ENCODE measurements around the gene SYT8. TPM values are rescaled to one million over a fixed set of nuclear protein-coding genes. Genes with fewer than 3 reads are reported as not detected.

SYT8 gene
- total RNA-seq, 1 experiment from 2014 or later, result not detected

DNA sequence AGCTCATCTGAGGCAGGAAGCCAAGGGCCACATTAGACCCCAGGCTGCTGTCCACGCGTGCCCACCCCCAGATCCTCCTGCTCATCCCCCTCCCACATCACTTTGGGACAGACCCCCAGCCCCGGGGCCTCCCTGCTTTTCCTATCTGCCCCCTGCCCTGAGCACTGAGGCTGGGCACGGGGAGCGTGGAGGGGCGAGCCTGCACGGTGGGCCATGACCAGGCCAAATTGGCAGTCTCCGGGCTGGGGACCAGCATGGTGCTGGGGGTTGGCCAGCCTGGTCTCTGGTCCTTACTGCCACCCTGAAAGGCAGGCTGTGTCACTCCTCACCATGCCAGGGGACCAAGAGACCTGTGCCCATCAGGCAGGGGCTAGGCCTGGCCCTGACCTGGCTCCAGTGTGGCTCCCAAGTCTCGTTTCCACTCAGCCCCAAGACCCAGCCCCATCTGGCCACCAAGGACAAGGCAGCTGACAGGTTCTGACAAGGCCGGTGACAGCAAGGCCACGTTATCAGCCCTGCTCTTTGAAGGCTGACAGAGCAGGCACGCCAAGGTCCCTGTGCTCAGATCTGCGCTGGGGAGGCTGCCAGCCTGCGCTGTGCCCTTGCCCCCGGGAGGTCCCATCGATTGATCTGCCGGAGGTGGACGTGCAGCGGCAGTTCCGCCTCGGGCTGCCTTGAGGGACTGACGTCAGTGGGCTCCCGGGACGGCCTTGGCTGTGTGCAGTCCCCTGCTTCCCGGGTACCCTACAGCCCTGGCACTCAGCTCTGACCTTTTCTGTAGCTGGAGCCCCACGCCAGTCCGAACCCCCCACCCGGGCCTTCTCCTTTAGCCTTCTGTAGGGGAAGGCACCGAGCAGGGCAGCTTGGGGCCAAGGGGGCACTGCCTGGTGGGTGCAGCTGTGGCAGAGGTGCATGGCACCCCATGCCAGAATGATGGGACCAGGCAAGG lies 7.6 kb downstream of the SYT8 start:
- Histone ChIP-seq H3K27ac (ENCODE audit: insufficient read length, low read depth, low read length) (no peak overlapping the region), H3K9ac (ENCODE audit: extremely low read depth, insufficient read length, low read length) (no peak overlapping the region)
- WGBS (ENCODE audit: extremely low coverage, insufficient read length, low lambda C conversion rate), result no CpG with 5 or more reads among the region's 29 CpGs

More for the DNA sequence above, 7.6 kb downstream of the SYT8 start:
- Histone ChIP-seq H3K23ac (ENCODE audit: insufficient read length, low read depth, low read length) (no peak overlapping the region), H3K4me2 (ENCODE audit: insufficient read depth, insufficient read length, low read length) (no peak overlapping the region), H3K4ac (ENCODE audit: low read depth, low read length) (no peak overlapping the region), H4K20me1 (ENCODE audit: control insufficient read depth, insufficient read depth, insufficient read length) (no peaks in the 10 kb centered on the region), H2AK5ac (ENCODE audit: insufficient read length, low read length) (no peak overlapping the region), H3K9me3 (ENCODE audit: control insufficient read depth, low read depth, low read length) (no peaks in the 10 kb centered on the region), H2BK12ac (ENCODE audit: insufficient read length, low read depth, low read length) (no peak overlapping the region), H3T11ph (ENCODE audit: low read length) (no peak overlapping the region), H4K91ac (ENCODE audit: insufficient read length, low read depth, low read length) (no peak overlapping the region), H2BK15ac (ENCODE audit: low read depth, low read length) (no peak overlapping the region), H3K4me1 (ENCODE audit: insufficient read depth, low read length) (no peaks in the 10 kb centered on the region), H2AFZ (ENCODE audit: low read length) (no peak overlapping the region), H3K18ac (ENCODE audit: insufficient read length, low read depth, low read length) (no peak overlapping the region), H2BK5ac (ENCODE audit: insufficient read length, low read length) (no peak overlapping the region), H3K23me2 (ENCODE audit: insufficient read length, low read depth, low read length, poor library complexity, severe bottlenecking) (no peaks in the 10 kb centered on the region), H2BK20ac (ENCODE audit: low read depth, low read length, poor library complexity, severe bottlenecking) (no peak overlapping the region), H3K79me2 (ENCODE audit: insufficient read depth, low read length) (no peaks in the 10 kb centered on the region), H4K8ac (replicated peaks; ENCODE audit: insufficient read length, low read depth, low read length) (no peak overlapping the region), H4K5ac (ENCODE audit: insufficient read length, low read depth, low read length) (no peak overlapping the region), H3K56ac (ENCODE audit: insufficient read length, low read depth, low read length) (no peak overlapping the region), H3K27me3 (ENCODE audit: insufficient read depth, low read length) (no peaks in the 10 kb centered on the region), H3K79me1 (ENCODE audit: insufficient read depth, low read depth, low read length, poor library complexity, severe bottlenecking) (no peaks in the 10 kb centered on the region), H3K14ac (ENCODE audit: insufficient read depth, low read length) (no peak overlapping the region), H2BK120ac (ENCODE audit: low read depth, low read length, poor library complexity, severe bottlenecking) (no peak overlapping the region)
- Mint-ChIP-seq H3K9me3 (no peaks in the 10 kb centered on the region), H3K27me3 (ENCODE audit: low read depth) (peaks cover 16% of the 10 kb centered on the region), H3K27ac (no peak overlapping the region), H3K4me3 (no peak overlapping the region), H3K36me3 (ENCODE audit: insufficient read depth in 1 of 3, low read depth in 3 of 3) (no peaks in the 10 kb centered on the region), H3K4me1 (peaks cover 0 to 4% of the 10 kb centered on the region in 2 experiments; a peak in 1 of 4 replicates)
- TF ChIP-seq, protein P1, sequence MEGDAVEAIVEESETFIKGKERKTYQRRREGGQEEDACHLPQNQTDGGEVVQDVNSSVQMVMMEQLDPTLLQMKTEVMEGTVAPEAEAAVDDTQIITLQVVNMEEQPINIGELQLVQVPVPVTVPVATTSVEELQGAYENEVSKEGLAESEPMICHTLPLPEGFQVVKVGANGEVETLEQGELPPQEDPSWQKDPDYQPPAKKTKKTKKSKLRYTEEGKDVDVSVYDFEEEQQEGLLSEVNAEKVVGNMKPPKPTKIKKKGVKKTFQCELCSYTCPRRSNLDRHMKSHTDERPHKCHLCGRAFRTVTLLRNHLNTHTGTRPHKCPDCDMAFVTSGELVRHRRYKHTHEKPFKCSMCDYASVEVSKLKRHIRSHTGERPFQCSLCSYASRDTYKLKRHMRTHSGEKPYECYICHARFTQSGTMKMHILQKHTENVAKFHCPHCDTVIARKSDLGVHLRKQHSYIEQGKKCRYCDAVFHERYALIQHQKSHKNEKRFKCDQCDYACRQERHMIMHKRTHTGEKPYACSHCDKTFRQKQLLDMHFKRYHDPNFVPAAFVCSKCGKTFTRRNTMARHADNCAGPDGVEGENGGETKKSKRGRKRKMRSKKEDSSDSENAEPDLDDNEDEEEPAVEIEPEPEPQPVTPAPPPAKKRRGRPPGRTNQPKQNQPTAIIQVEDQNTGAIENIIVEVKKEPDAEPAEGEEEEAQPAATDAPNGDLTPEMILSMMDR (conservative IDR thresholded peaks at IDR 0.05), result no peak
- DNase-seq, result no peak

Data from H9 (cell line).